WTC11 (cell line): ENCODE results near the gene TIPRL. TPM values are rescaled to one million over a fixed set of nuclear protein-coding genes. Genes with fewer than 3 reads are reported as not detected.

Source experiments
- ATAC-seq: fragments of 200-7000 bp; cut with Tn5 transposase; 2 replicates; pipeline ENCODE4 v1.10.0; 2021; ENCODE audit warnings: mild to moderate bottlenecking, moderate library complexity
- CTCF ChIA-PET: fragments of 300-600 bp; sonication (Branson Sonifier 250); formaldehyde crosslinking; loops from one replicate; lab custom pipeline; 2021; ENCODE audit warnings: antibody characterized with exemption; lab: Charles Lee
- POLR2A ChIA-PET: fragments of 350-600 bp; sonication (Branson Sonifier 250); formaldehyde crosslinking; loops from one replicate; lab custom pipeline; 2021; ENCODE audit warnings: antibody characterized with exemption; lab: Charles Lee
- DNase-seq: peaks from one replicate; pipeline ENCODE4 v3.0.0; 2021; ENCODE audit warnings: low spot score
- H3K27ac Mint-ChIP-seq: 2 replicates; pipeline ENCODE4 v1.8.0; 2021; ENCODE audit warnings: mixed read lengths
- H3K27me3 Mint-ChIP-seq: 2 replicates; pipeline ENCODE4 v1.8.0; 2021; ENCODE audit warnings: low read depth, mild to moderate bottlenecking, moderate library complexity, mixed read lengths
- H3K36me3 Mint-ChIP-seq: 2 replicates; pipeline ENCODE4 v1.8.0; 2021; ENCODE audit warnings: mixed read lengths
- H3K4me1 Mint-ChIP-seq: 2 replicates; pipeline ENCODE4 v1.8.0; 2022; ENCODE audit warnings: mixed read lengths
- H3K4me3 Mint-ChIP-seq: 2 replicates; pipeline ENCODE4 v1.8.0; 2021; ENCODE audit warnings: mild to moderate bottlenecking, moderate library complexity, mixed read lengths
- H3K9me3 Mint-ChIP-seq: 2 replicates; pipeline ENCODE4 v1.8.0; 2021; ENCODE audit warnings: mixed read lengths
- CREM ChIP-seq: sonication (generic); formaldehyde crosslinking; IDR thresholded peaks from 2 replicates; pipeline ENCODE4 v1.8.1; 2022; ENCODE audit warnings: mild to moderate bottlenecking, missing genetic modification reagents, moderate library complexity
- E2F4 ChIP-seq: sonication (generic); formaldehyde crosslinking; IDR thresholded peaks from 2 replicates; pipeline ENCODE4 v1.8.1; 2022; ENCODE audit warnings: low read depth, mild to moderate bottlenecking, moderate library complexity, missing genetic modification reagents, borderline replicate concordance
- ERG ChIP-seq: fragments of 250-450 bp; sonication (Bioruptor Pico); IDR thresholded peaks from 2 replicates; pipeline ENCODE4 v1.8.0; 2021; ENCODE audit warnings: mild to moderate bottlenecking
- FOXJ3 ChIP-seq: sonication (generic); formaldehyde crosslinking; IDR thresholded peaks from 2 replicates; pipeline ENCODE4 v1.9.0; 2021; ENCODE audit warnings: missing genetic modification reagents, mild to moderate bottlenecking, borderline replicate concordance
- FOXK1 ChIP-seq: sonication (generic); formaldehyde crosslinking; IDR thresholded peaks from 2 replicates; pipeline ENCODE4 v1.8.0; 2022; ENCODE audit warnings: mild to moderate bottlenecking, moderate library complexity, missing genetic modification reagents
- FOXP1 ChIP-seq: sonication (generic); formaldehyde crosslinking; IDR thresholded peaks from 2 replicates; pipeline ENCODE4 v1.8.0; 2022; ENCODE audit warnings: missing genetic modification reagents, mild to moderate bottlenecking, moderate library complexity, borderline replicate concordance
- GABPB1 ChIP-seq: sonication (generic); formaldehyde crosslinking; IDR thresholded peaks from 2 replicates; pipeline ENCODE4 v1.8.1; 2023; ENCODE audit warnings: mild to moderate bottlenecking, missing genetic modification reagents
- MXD4 ChIP-seq: fragments of 250-450 bp; sonication (Bioruptor Pico); IDR thresholded peaks from 2 replicates; pipeline ENCODE4 v1.8.0; 2021; ENCODE audit warnings: mild to moderate bottlenecking, moderate library complexity, borderline replicate concordance
- RELA ChIP-seq: sonication (generic); formaldehyde crosslinking; IDR thresholded peaks from 2 replicates; pipeline ENCODE4 v1.8.1; 2022; ENCODE audit warnings: missing genetic modification reagents, mild to moderate bottlenecking, borderline replicate concordance
- RORB ChIP-seq: fragments of 250-450 bp; sonication (Bioruptor Pico); IDR thresholded peaks from 2 replicates; pipeline ENCODE4 v1.9.0; 2021; ENCODE audit warnings: mild to moderate bottlenecking
- SP1 ChIP-seq: sonication (generic); formaldehyde crosslinking; conservative IDR thresholded peaks from 2 replicates; pipeline ENCODE4 v1.8.1; 2022; ENCODE audit warnings: missing genetic modification reagents
- TCF7 ChIP-seq: sonication (generic); formaldehyde crosslinking; IDR thresholded peaks from 2 replicates; pipeline ENCODE4 v1.8.0; 2022; ENCODE audit warnings: mild to moderate bottlenecking, low read depth, missing genetic modification reagents, moderate library complexity
- TP53 ChIP-seq: sonication (generic); formaldehyde crosslinking; IDR thresholded peaks from 2 replicates; pipeline ENCODE4 v1.8.1; 2023; ENCODE audit warnings: mild to moderate bottlenecking, missing genetic modification reagents
- ZNF121 ChIP-seq: sonication (generic); formaldehyde crosslinking; IDR thresholded peaks from 2 replicates; pipeline ENCODE4 v1.8.0; 2023; ENCODE audit warnings: missing genetic modification reagents
- ZNF232 ChIP-seq: sonication (generic); formaldehyde crosslinking; IDR thresholded peaks from 2 replicates; pipeline ENCODE4 v1.8.0; 2022; ENCODE audit warnings: mild to moderate bottlenecking, missing genetic modification reagents
- ZNF416 ChIP-seq: fragments of 250-450 bp; sonication (Bioruptor Pico); IDR thresholded peaks from 2 replicates; pipeline ENCODE4 v1.9.0; 2021; ENCODE audit warnings: mild to moderate bottlenecking, inconsistent platforms
- total RNA-seq: library from RNA; stranded (reverse); gene quantifications from 3 replicates; pipeline ENCODE4 v1.2.3, GENCODE V29; 2021
- TF ChIP-seq, protein P1 (sequence below): sonication (generic); formaldehyde crosslinking; conservative IDR thresholded peaks from 2 replicates; pipeline ENCODE4 v1.8.1; 2023; ENCODE audit warnings: mild to moderate bottlenecking, low read depth, missing genetic modification reagents, moderate library complexity
- TF ChIP-seq, protein P2 (sequence below): sonication (generic); formaldehyde crosslinking; IDR thresholded peaks from 2 replicates; pipeline ENCODE4 v1.8.0; 2022; ENCODE audit warnings: mild to moderate bottlenecking, missing genetic modification reagents
- TF ChIP-seq, protein P3 (sequence below): sonication (generic); formaldehyde crosslinking; IDR thresholded peaks from 2 replicates; pipeline ENCODE4 v1.8.1; 2022; ENCODE audit warnings: mild to moderate bottlenecking, missing genetic modification reagents, moderate library complexity, borderline replicate concordance
- TF ChIP-seq, protein P4 (sequence below): sonication (generic); formaldehyde crosslinking; IDR thresholded peaks from 2 replicates; pipeline ENCODE4 v1.8.1; 2022; ENCODE audit warnings: missing genetic modification reagents, borderline replicate concordance
- TF ChIP-seq, protein P5 (sequence below): fragments of 250-450 bp; sonication (Bioruptor Pico); IDR thresholded peaks from 2 replicates; pipeline ENCODE4 v1.9.0; 2021; ENCODE audit warnings: moderate library complexity, mild to moderate bottlenecking, inconsistent platforms, borderline replicate concordance
- TF ChIP-seq, protein P6 (sequence below): sonication (generic); formaldehyde crosslinking; IDR thresholded peaks from 2 replicates; pipeline ENCODE4 v1.8.1; 2022; ENCODE audit warnings: mild to moderate bottlenecking, moderate library complexity, missing genetic modification reagents

TIPRL gene
- total RNA-seq, 1 experiment from 2014 or later: 25.3 TPM

DNA sequence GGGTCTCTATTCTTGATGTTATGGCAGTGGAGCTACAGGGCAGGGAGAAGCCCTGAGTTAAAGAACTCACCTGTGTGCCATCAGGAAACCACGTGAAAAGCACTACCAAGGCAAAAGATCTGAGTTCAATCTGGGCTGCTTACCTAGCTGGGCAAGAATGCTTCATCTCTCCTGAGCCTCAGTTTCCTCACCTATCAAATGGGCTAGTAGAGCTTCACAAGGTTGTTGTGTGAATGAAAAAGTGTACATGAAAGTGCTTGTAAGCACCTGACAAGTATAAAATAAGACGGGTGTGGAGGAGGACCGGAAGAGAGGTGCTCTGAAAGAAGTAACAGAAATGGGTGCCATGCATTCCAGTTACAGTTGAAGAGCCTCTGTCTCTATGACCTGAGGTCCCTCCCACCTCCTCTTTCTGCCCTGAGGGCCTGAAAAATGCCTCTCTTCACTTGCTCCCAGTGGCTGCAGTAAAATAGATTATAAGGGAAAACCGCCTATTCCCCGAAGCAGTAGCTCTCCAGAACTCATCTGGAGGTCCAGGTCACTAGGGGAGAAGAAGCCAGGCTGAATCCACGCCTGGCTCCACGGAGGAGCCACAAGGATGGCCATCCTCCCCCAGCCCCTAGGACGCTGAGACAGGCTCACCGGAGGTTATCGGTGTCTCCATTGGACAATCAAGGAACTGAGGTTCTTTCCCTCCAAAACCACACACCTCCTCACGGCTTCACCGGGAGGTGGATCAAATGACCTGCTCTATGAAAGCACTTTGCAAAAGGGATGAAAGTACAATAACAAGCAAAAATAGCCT, 43.4 kb upstream of the TIPRL start (continued):
- TF ChIP-seq, protein P1, sequence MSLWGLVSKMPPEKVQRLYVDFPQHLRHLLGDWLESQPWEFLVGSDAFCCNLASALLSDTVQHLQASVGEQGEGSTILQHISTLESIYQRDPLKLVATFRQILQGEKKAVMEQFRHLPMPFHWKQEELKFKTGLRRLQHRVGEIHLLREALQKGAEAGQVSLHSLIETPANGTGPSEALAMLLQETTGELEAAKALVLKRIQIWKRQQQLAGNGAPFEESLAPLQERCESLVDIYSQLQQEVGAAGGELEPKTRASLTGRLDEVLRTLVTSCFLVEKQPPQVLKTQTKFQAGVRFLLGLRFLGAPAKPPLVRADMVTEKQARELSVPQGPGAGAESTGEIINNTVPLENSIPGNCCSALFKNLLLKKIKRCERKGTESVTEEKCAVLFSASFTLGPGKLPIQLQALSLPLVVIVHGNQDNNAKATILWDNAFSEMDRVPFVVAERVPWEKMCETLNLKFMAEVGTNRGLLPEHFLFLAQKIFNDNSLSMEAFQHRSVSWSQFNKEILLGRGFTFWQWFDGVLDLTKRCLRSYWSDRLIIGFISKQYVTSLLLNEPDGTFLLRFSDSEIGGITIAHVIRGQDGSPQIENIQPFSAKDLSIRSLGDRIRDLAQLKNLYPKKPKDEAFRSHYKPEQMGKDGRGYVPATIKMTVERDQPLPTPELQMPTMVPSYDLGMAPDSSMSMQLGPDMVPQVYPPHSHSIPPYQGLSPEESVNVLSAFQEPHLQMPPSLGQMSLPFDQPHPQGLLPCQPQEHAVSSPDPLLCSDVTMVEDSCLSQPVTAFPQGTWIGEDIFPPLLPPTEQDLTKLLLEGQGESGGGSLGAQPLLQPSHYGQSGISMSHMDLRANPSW (CRISPR knock-in tag): no peak
- TF ChIP-seq, protein P2, sequence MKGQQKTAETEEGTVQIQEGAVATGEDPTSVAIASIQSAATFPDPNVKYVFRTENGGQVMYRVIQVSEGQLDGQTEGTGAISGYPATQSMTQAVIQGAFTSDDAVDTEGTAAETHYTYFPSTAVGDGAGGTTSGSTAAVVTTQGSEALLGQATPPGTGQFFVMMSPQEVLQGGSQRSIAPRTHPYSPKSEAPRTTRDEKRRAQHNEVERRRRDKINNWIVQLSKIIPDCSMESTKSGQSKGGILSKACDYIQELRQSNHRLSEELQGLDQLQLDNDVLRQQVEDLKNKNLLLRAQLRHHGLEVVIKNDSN (CRISPR knock-in tag): no peak
- TF ChIP-seq CREM (CRISPR knock-in tag): no peak
- TF ChIP-seq ERG: no peak
- TF ChIP-seq, protein P3, sequence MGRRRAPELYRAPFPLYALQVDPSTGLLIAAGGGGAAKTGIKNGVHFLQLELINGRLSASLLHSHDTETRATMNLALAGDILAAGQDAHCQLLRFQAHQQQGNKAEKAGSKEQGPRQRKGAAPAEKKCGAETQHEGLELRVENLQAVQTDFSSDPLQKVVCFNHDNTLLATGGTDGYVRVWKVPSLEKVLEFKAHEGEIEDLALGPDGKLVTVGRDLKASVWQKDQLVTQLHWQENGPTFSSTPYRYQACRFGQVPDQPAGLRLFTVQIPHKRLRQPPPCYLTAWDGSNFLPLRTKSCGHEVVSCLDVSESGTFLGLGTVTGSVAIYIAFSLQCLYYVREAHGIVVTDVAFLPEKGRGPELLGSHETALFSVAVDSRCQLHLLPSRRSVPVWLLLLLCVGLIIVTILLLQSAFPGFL (CRISPR knock-in tag): no peak
- no peak for TF ChIP-seq FOXP1
- TF ChIP-seq MXD4 (CRISPR knock-in tag): no peak
- TF ChIP-seq, protein P4, sequence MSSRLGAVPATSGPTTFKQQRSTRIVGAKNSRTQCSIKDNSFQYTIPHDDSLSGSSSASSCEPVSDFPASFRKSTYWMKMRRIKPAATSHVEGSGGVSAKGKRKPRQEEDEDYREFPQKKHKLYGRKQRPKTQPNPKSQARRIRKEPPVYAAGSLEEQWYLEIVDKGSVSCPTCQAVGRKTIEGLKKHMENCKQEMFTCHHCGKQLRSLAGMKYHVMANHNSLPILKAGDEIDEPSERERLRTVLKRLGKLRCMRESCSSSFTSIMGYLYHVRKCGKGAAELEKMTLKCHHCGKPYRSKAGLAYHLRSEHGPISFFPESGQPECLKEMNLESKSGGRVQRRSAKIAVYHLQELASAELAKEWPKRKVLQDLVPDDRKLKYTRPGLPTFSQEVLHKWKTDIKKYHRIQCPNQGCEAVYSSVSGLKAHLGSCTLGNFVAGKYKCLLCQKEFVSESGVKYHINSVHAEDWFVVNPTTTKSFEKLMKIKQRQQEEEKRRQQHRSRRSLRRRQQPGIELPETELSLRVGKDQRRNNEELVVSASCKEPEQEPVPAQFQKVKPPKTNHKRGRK (CRISPR knock-in tag): no peak
- TF ChIP-seq, protein P5, sequence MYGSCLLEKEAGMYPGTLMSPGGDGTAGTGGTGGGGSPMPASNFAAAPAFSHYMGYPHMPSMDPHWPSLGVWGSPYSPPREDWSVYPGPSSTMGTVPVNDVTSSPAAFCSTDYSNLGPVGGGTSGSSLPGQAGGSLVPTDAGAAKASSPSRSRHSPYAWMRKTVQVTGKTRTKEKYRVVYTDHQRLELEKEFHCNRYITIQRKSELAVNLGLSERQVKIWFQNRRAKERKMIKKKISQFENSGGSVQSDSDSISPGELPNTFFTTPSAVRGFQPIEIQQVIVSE (CRISPR knock-in tag): no peak
- TF ChIP-seq GABPB1 (CRISPR knock-in tag): no peak
- TF ChIP-seq TP53 (CRISPR knock-in tag): no peak
- no peak for TF ChIP-seq RORB (CRISPR knock-in tag)
- TF ChIP-seq ZNF121: no peak

DNA sequence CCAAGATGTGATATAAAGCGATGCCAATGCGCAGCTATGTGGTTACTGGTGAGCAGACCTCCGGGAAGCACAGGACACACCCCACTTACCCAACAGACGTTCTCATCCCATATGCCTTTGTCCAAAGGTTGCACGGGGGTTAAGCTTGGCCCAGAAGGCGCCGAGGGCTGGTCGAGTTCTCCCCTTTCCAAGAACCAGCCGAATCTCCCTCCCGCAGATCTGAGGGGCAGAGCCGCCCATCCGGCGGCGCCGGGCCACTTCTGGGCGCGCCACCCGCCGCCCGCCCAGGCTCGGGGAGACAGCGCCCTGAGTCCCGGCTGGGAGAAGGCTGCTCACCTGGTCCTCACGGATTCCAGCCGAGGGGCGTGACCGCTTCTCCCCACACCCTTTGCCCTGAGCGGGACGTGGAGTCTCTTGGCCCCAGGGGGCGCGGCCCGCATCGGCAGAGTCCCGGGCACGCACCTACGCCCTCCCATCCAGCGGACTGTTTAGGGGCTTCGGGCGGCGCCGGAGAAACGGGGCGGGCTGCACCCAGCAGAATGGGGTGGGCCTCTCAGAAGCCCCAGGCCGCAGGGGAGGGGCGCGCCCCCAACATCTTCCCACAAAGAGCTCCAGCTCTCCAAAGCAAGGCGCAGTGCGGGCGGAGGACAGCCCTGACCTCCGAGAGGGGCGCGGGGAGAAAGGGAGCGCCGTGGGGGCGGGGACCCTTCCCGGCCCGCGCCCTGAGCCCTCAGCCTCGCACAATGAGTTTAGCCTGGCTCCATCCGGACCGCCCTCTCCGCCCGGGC, 42.6 kb upstream of the TIPRL start:
- ATAC-seq: peak; percentile 49
- Mint-ChIP-seq H3K27me3 (peaks cover 41% of the 10 kb centered on the region), H3K4me1 (peaks cover 28% of the 10 kb centered on the region), H3K4me3 (peak overlapping the region; percentile 84), H3K27ac (no peak overlapping the region), H3K36me3 (peaks cover 2% of the 10 kb centered on the region; the same call in 1 of the 2 replicates), H3K9me3 (no peaks in the 10 kb centered on the region)
- DNase-seq: peak; percentile 41
- ChIA-PET POLR2A (no interaction called here), CTCF (interaction anchor here (1.3 to 3.0 kb wide), 3 partner anchors 9 to 99 kb away, joined by 8 to 20 read pairs (median 9); no protein-coding TSS in a partner anchor)
- TF ChIP-seq E2F4 (CRISPR knock-in tag) (peak; percentile 32; the same call in 1 of the 2 replicates), FOXJ3 (no peak), FOXP1 (0 out of 2 replicates have a peak, but pooled peaks have one; percentile 26), RELA (CRISPR knock-in tag) (no peak), ZNF416 (CRISPR knock-in tag) (0 out of 2 replicates have a peak, but pooled peaks have one; percentile 58), FOXK1 (CRISPR knock-in tag) (no peak; the same call in 1 of the 2 replicates), TCF7 (CRISPR knock-in tag) (peak; percentile 51; the same call in 1 of the 2 replicates), SP1 (CRISPR knock-in tag) (peak; percentile 15; the same call in 1 of the 2 replicates), ZNF232 (CRISPR knock-in tag) (no peak)
- TF ChIP-seq, protein P2 (CRISPR knock-in tag): no peak
- TF ChIP-seq, protein P6, sequence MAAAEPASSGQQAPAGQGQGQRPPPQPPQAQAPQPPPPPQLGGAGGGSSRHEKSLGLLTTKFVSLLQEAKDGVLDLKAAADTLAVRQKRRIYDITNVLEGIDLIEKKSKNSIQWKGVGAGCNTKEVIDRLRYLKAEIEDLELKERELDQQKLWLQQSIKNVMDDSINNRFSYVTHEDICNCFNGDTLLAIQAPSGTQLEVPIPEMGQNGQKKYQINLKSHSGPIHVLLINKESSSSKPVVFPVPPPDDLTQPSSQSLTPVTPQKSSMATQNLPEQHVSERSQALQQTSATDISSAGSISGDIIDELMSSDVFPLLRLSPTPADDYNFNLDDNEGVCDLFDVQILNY: 0 out of 2 replicates have a peak, but pooled peaks have one; percentile 11
